Stimulated activated CD4-positive, alpha-beta T cell treated with anti-CD3 and anti-CD28 coated beads, Interleukin-4, amount 100 ng/mL, for 1 hour (primary cell): Measurements from ENCODE around the gene ITGB1.
A peak's percentile ranks its signal among the peaks of the same experiment; 100 is the strongest.
"Not testable (repeated sequence)": the region's sequence is repeated elsewhere in the genome, so short reads cannot be mapped to it uniquely, and the experiment has no call there.

ENCODE experiments used
- DNase-seq: peaks from one replicate; pipeline ENCODE4 v3.0.0-alpha.2; 2020

The ITGB1 gene

GRCh38 chr10:32958085-32959005 lies at the start of gene ITGB1:
Gene ITGB1, minus strand, starts transcription at chr10:32958230. Its CDS starts 22,672 bp downstream, at chr10:32935558.
- peak; percentile 87 for DNase-seq

- DNase-seq = no peak
Measured at GRCh38 chr10:33006342-33006887, 48.4 kb upstream of the ITGB1 start.

GRCh38 chr10:33005322-33006301 lies 47.6 kb upstream of the ITGB1 start:
- DNase-seq = peak; percentile 50

GRCh38 chr10:33001908-33002492 lies 44.0 kb upstream of the ITGB1 start:
- no peak for DNase-seq

- DNase-seq = not testable (repeated sequence)
Measured at GRCh38 chr10:32998060-32998581, 40.1 kb upstream of the ITGB1 start.

GRCh38 chr10:32995751-32996150 lies 37.7 kb upstream of the ITGB1 start:
- no peak for DNase-seq

GRCh38 chr10:32995066-32995622 lies 37.1 kb upstream of the ITGB1 start:
- no peak for DNase-seq

GRCh38 chr10:32994632-32995031 lies 36.6 kb upstream of the ITGB1 start:
- DNase-seq = not testable (repeated sequence)

- not testable (repeated sequence) for DNase-seq
Measured at GRCh38 chr10:32992310-32992709, 34.3 kb upstream of the ITGB1 start.

- DNase-seq = no peak
Measured at GRCh38 chr10:32990811-32991210, 32.8 kb upstream of the ITGB1 start.

GRCh38 chr10:32988604-32989003 lies 30.6 kb upstream of the ITGB1 start:
- no peak for DNase-seq

- no peak for DNase-seq
Measured at GRCh38 chr10:32987172-32987571, 29.1 kb upstream of the ITGB1 start.

GRCh38 chr10:32985775-32986350 lies 27.8 kb upstream of the ITGB1 start:
- DNase-seq = no peak

- no peak for DNase-seq
Measured at GRCh38 chr10:32985341-32985764, 27.3 kb upstream of the ITGB1 start.

- no peak for DNase-seq
Measured at GRCh38 chr10:32984003-32984600, 26.1 kb upstream of the ITGB1 start.

GRCh38 chr10:32982911-32983909 lies 25.2 kb upstream of the ITGB1 start:
- peak; percentile 8 for DNase-seq

GRCh38 chr10:32982293-32982709 lies 24.3 kb upstream of the ITGB1 start:
- DNase-seq = no peak

- no peak for DNase-seq
Measured at GRCh38 chr10:32981760-32982159, 23.7 kb upstream of the ITGB1 start.

- DNase-seq = peak; percentile 82
Measured at GRCh38 chr10:32980558-32981468, 22.8 kb upstream of the ITGB1 start.
